GM06990 (cell line): ENCODE results near the gene B3GNT5.

Experiments
- DNase-seq: peaks from one replicate; pipeline ENCODE4 v3.0.0-alpha.2; 2011; ENCODE audit not compliant: insufficient read length; ENCODE audit errors: extremely low read depth
- H3K27me3 ChIP-seq: replicated peaks from 2 replicates; pipeline ENCODE4 v1.6.0; 2011; ENCODE audit warnings: low read length; ENCODE audit not compliant: control insufficient read depth, insufficient read depth
- H3K36me3 ChIP-seq: 2 replicates; pipeline ENCODE4 v1.5.1; 2011; ENCODE audit warnings: low read length; ENCODE audit not compliant: control insufficient read depth, insufficient read depth
- H3K4me3 ChIP-seq: replicated peaks from 2 replicates; pipeline ENCODE4 v1.5.1; 2011; ENCODE audit warnings: low read depth, mild to moderate bottlenecking, control low read depth, low read length
- CTCF ChIP-seq: IDR thresholded peaks from 2 replicates; pipeline ENCODE4 v1.5.1; 2011; ENCODE audit warnings: low read length, control low read depth, mild to moderate bottlenecking, inconsistent platforms; ENCODE audit not compliant: insufficient read depth, poor library complexity, severe bottlenecking

Gene B3GNT5

GRCh38 chr3:183211352-183211751 is 41.7 kb upstream of the B3GNT5 start:
- Histone ChIP-seq H3K27me3 (no peaks in the 10 kb centered on the region), H3K36me3 (no peaks in the 10 kb centered on the region), H3K4me3 (no peak overlapping the region)
- TF ChIP-seq CTCF = no peak
- DNase-seq = no peak

- no peak for TF ChIP-seq CTCF
- no peak overlapping the region for H3K4me3 ChIP-seq
- H3K36me3 ChIP-seq = no peaks in the 10 kb centered on the region
- H3K27me3 ChIP-seq = no peaks in the 10 kb centered on the region
- no peak for DNase-seq
These were observed 41.0 kb upstream of the B3GNT5 start for GRCh38 chr3:183212096-183212495.

- H3K27me3 ChIP-seq = no peaks in the 10 kb centered on the region
- TF ChIP-seq CTCF = no peak
- no peak overlapping the region for H3K4me3 ChIP-seq
- DNase-seq = no peak
- H3K36me3 ChIP-seq = no peaks in the 10 kb centered on the region
These were observed 40.5 kb upstream of the B3GNT5 start for GRCh38 chr3:183212565-183212964.

- TF ChIP-seq CTCF = no peak
- DNase-seq = no peak
- no peak overlapping the region for H3K4me3 ChIP-seq
These were observed 39.4 kb upstream of the B3GNT5 start for GRCh38 chr3:183213415-183214276.

GRCh38 chr3:183214277-183214612 is 38.8 kb upstream of the B3GNT5 start:
- H3K27me3 ChIP-seq = no peaks in the 10 kb centered on the region
- no peak overlapping the region for H3K4me3 ChIP-seq
- H3K36me3 ChIP-seq = no peaks in the 10 kb centered on the region
- DNase-seq = no peak
- TF ChIP-seq CTCF = no peak

More at GRCh38 chr3:183213415-183214276, 39.4 kb upstream of the B3GNT5 start:
- H3K27me3 ChIP-seq = no peaks in the 10 kb centered on the region
- no peaks in the 10 kb centered on the region for H3K36me3 ChIP-seq
